Brain pericyte (primary cell): ENCODE measurements around the gene MEIS2.

Experiments used
- DNase-seq: peaks from one replicate; pipeline ENCODE4 v3.0.0-alpha.2; 2012; ENCODE audit warnings: low read depth, low spot score

Gene MEIS2

DNA sequence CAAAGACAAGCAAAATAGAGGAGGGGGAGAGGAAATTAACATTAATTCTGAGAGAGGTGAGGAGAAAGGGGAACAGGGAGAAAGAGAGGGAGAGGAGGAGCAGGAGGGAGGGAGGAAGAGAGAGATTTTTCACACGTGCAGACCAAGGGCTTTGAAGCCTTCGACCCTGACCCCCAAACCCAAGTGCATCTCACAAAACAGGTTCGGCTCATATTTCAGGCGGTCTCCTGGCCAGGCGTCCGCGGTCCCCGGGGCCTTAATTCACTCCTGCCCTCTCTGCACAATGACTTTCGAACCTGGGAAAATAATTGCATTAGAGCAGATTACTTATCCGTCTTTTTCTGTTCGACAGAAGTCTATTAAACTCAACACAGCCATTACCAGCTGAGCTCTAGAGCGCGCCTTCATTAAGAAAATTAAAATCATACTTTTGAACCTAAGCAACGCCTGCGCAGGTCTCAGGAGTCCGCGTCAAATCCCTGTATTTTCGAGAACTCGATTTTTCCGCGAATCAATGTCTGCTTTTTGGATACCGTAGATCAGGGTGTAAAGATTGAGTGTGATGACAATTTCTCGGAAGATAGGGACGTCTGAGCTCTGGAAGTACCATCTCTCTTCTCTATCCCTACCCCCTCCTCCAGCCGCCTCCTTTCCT, 220.7 kb downstream of the MEIS2 start:
- DNase-seq: no peak

DNA sequence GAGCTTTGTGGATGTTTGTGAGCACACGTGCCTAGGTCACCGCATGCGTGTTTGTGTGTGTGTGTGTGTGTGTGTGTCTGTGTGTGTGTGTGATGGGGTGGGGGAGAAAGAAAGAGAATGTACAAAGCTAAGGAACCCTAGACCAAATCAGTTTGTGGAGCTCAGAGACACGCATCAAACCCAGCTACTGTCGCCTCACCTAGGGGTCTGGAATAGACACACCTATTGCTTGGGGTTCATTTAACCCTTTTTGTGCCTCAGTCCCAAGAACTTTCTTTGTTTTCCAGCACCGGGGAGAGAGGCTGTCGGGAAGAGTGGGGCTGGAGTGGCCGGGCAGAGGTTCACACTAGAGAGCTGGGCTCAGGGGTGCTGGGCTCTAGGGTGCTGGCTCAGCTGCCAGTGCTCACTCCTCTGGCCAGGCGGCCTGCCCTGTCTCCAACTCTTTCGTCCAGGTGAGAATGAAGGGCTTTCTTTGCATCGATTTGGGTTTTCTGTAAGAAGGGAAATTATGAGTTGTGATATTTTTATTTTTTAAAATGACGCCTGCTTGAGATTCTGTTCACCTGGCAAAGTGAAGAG, 221.6 kb downstream of the MEIS2 start:
- DNase-seq: no peak

DNA sequence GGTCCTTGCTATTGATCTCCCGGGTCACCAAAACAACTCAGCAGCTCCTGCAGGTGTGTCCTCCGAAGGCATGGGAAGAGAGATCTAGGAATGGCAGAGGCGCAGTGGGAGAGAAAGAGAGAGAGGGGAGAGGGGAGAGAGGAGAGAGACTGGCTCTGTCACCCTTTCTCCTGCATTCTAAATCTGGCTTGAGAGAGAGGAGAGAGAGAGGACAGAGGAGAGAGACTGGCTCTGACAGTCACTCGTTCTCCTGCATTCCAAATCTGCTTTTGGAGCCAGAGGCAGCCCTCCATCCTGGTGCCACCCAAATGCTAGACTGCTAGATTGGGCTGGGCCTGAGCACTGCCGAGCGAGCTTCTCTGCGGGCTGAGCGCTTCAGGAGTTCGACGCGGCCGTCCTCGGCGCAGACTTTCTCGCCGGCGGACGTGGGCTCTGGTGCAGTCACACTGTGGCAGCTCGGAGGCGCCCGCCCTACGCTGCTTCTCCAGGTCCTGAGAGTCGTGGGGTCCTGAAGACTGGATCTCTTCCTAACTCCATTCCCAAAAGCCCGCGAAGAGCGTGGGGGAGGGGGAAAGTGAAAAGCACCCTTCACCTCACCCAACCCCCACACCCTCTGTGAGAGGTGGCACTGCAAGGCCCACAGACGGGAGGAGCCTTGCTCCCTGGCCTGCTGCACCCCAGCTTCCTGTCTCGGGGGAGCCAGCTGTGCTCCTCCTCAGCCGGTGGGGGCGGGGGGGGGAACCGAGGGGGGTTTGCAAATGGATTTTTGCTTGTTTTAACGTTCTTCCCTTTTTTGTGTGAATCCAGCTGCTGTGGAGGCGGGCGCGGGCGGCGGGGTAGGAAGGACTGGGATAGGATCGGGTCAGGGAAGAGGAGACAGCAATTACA, 222.3 kb downstream of the MEIS2 start:
- DNase-seq: no peak

DNA sequence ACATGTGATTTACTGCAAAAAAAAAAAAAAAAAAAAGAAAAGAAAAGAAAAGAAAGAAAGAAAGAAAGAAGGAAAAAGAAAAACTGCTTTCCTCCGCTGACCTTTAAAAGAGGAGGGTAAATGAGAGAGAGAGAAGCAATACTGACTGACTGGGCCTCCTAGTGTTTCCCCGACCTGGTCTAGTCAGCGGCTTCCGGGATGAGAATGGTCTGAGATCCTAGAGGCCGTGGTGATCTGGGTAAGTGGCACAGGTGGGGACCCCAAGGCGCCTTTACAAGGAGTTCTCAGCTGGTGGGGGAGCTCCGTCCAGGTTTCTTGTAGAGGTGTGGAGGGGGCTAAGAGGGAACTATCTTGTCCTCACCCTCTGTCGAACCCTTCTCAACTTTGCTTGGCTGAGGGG, 223.1 kb downstream of the MEIS2 start:
- no peak for DNase-seq

DNA sequence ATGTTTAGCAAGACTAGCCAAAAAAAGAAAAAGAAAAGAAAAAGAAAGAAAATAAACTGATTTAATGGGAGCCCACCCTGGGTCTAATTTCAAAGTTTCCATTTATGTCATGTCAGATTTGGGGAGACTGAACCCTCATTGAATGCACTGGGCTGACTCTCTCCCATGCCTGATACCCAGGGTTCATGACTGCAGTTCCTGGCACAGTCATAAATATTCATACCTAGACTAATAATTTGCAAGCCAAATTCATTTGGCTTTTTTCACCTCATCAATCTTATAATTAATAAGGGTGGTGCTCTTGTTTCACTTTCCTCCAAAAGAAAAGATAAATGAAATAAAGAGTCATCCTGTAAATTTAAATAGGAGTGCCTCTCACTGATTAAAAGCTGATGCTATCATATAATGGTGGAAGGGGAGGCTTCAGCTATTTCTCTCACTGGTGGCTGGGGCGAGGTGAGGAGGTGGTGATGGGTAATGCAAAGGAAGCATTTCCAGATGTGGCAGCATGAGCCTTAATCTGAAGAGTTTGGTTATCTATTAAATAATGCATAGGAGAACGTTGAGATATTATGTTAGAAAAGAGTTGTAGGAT, 224.5 kb downstream of the MEIS2 start:
- no peak for DNase-seq

DNA sequence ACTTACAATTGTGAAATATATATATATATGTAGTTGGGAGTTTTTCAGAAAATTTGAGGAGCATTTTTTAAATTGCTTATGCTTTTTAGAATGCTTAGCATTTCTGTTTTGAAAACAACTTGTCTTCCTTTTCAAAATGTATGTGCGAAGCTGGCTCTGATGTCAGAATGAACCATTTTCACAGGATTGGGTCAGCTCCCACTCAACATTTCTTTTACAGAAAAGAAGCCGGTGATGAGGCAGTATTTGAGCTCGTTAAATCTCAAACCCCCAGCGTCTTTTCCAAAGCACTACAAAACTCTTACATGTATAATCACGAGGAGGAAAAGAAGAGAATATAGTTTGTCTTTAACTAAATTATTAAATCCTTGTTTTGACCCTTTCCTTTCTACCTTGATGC, 225.4 kb downstream of the MEIS2 start:
- no peak for DNase-seq

DNA sequence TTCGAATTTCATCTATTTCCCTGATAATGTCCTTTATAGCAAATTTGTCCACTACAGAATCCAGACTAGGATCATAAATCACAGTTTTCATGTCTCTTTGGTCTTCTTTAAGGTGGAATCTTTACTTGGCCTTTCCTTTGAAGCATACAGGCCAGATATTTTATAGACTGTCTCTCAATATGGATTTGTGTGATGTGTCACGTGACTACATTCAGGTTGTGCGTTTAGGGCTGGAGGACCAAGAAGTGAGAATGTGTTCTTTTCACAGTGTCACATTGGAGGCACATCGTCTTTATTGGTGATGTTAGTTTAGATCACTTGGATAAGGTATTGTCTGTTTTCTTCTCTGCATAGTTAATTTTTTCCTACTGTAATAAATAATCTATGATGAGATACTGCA, 232.9 kb downstream of the MEIS2 start:
- no peak for DNase-seq

DNA sequence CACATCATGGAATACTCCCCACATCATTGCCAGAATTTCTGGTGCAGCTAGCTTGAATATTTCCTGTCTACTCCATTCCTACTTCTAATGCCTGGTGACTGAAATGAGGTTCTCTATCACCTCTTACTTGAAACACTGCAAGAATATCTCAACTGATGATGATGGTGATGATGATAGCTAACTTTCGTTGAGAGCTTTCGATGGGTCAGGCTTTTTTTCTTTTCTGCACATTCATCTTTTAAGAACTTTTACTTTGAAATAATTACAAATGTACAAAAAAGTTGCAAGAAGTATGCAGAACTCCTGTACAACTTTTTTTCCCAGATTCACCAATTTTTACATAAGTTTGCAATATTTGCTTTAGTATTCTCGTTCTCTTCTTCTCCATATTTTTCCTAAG, 233.5 kb downstream of the MEIS2 start:
- DNase-seq: no peak

DNA sequence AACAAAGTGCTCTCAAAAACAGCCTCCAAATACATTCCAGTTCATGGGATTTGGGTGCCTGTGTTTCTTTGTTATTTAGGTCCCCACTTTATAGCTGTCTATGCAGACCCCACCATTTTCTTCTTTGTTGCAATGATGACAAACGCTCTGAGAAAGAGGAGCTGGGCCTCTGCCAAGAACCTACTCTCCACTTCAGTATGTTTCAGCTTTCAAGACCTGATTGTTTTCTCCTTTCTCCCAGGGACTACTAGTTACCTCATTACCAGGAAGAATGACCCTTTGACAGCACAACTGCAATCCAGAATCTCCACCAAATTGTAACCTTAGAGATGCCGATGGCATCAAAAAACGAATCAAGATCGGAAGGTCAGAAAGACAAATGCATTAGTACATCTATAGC, 236.8 kb downstream of the MEIS2 start:
- no peak for DNase-seq

DNA sequence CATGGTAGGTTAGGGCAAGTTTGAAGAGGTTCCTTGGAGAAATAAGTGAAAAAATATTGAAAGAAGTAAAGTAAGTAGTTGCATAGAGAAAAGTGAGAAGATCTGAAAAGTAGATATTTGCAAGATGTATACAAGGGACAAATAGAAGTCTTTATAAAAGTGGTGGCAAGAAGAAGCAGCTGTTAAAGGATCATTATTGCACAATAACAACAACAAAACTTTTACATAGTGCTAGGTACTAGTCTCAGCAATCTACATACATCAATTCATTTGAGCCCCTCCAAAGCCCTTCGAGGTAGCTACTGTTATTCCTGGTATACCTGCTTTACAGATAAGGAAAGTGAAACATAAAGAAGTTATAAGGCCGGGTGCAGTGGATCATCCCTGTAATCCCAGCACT, 239.6 kb downstream of the MEIS2 start:
- DNase-seq: no peak

DNA sequence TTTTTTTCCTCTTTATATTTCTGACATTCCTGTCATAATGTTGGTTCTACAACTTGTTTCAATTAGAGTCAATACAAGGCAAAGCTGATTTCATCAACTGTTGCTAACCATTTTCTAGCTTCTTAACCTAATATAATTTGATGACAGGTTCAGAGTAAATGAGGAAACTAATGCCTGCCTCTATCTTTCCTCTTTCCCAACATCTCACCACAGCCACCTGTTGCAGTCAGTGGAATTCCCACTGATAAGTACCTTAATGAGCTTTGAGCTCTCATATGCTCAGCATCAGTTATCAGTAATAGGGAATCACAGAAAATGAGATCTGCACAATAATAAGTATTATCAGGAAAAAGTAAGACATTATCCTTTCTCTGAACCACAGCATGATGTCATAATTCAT, 241.9 kb downstream of the MEIS2 start:
- DNase-seq: no peak

DNA sequence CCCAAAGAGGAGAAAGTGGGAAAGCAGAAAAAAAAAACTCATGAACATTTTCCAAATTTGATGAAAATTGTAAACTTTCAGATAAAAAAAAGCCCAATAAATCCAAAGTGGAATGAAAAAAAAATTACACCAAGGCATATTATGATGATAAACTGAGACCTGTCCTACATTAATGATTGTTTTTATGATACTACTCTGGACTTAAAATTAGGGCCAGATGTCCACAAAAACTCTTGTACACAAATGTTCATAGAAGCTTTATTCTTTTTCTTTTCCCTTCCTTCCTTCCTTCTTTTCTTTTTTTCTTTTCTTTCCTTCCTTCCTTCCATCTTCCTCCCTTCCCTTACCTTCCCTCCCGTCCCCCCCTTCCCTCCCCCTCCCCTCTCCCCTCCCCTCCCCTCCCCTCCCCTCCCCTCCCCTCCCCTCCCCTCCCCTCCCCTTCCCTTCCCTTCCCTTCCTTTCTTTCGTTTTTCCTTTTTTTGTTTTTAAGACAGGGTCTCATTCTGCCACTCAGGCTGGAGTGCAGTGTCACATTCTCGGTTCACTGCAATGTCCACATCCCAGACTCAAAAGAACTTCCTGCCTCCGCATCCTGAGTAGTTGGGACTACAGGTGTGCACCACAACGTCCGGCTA, 243.9 kb downstream of the MEIS2 start:
- no peak for DNase-seq

DNA sequence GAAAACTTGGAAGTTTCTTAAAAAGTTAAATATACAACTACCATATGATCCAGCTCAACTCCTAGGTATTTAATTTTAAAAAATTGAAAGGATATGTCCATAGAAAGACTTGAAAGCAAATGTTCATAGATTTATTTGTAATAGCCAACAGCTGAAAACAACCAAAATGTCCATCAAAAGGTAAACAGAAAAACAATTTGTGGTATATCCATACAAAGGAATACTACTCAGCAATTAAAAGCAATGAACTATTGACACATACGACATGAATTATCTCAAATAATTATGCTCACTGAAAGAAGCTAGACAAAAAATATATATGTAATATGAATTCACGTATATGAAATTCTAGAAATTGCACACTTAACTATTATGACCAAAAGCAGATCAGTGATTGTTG, 249.5 kb downstream of the MEIS2 start:
- no peak for DNase-seq

DNA sequence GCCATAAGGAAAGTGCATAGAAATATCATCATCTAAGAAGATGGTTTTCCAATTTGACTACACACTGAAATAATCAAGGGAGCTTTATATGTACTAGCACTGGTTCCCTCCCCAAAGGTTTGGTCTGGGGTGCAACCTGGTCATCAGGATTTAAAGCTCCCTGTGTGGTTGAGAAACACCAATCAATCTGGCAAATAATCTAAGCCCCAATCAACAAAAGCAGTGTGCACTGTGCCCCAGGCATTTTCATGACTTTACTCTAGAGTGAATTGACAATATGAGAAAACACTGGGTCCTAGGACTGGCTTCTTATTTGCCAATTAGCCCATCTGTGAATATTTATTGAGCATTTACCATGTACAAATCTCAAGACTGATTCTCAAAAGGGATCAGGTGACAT, 255.1 kb downstream of the MEIS2 start:
- DNase-seq: no peak

DNA sequence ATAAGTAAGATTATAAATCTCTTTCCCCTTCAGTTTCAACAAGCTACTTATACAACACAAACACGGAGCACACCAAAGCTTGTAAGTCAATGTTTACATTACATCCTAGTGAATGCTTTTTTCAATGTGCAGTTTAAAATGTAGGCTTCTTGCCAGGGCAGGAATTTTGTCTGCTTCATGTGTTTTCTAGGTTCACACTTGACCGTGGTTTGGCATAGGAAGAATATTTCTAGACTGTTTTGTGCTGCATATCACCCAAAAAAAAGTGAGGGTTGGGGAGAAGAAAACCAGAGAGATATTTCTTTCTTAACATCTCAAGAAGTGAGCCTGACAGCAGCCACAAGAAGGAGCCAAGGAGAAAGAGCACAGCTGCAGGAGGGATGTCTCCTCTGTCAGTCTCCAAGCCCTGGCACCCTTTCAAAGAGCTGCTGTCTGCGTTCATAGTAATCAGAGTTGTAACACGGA, 255.8 kb downstream of the MEIS2 start:
- no peak for DNase-seq

DNA sequence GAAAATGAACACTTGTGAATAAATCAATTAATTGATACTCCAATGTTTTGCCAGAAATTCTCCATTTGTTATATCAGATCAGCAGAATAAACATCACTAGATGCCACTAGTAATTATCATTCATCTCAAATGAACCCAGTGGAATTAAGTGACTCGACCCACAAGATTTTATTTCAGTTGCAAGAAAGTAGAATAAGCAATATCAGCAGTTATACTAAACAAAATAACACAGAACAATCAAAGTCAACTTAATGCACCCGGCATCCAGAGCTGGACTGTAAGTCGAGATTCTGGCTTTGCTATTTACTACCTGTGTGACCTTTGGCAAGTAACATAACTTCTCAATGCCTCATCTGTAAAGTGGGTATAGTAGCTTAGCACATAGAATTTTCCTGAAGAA, 256.5 kb downstream of the MEIS2 start:
- no peak for DNase-seq

DNA sequence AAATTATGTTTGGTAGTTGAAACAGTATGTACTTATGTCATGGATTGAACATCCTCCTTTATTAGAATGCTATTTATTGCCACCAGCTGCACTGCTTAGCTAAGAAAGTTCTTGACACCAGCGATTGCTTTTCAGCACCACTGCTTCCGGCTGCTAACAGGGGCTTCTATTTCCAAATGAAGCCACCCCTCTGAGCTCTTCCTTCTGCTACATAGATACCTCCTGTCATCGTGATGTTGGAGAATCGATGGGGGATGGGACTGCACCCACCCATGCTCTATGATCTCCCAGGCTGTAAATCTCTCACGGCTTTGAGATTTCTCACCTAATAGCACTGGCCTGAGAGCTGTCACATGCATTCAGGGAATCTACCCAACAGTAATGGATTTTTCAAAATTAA, 259.2 kb downstream of the MEIS2 start:
- no peak for DNase-seq
